ENCODE data around the gene RGS6.

The RGS6 gene

GRCh38 chr14:72528059-72528862, 596.0 kb downstream of the RGS6 start:
- no peak for TF ChIP-seq CTCF (IDR thresholded peaks at IDR 0.05)

GRCh38 chr14:72528863-72529175, 596.6 kb downstream of the RGS6 start:
- TF ChIP-seq CTCF (IDR thresholded peaks at IDR 0.05): no peak

- no peak for TF ChIP-seq CTCF (IDR thresholded peaks at IDR 0.05)
Measured at GRCh38 chr14:72532686-72533454, 600.6 kb downstream of the RGS6 start.

GRCh38 chr14:72535485-72535884, 603.3 kb downstream of the RGS6 start:
- TF ChIP-seq CTCF (IDR thresholded peaks at IDR 0.05): no peak

GRCh38 chr14:72538387-72538786, 606.2 kb downstream of the RGS6 start:
- no peak for TF ChIP-seq CTCF (IDR thresholded peaks at IDR 0.05)

GRCh38 chr14:72539661-72540315, 607.6 kb downstream of the RGS6 start:
- TF ChIP-seq CTCF (IDR thresholded peaks at IDR 0.05): no peak

- TF ChIP-seq CTCF (IDR thresholded peaks at IDR 0.05): no peak
Measured at GRCh38 chr14:72540836-72541235, 608.6 kb downstream of the RGS6 start.

All from LNCAP (cell line).